GM18907 (cell line): Measurements from ENCODE around the gene TRIM16.
"Not testable (repeated sequence)": the region's sequence is repeated elsewhere in the genome, so short reads cannot be mapped to it uniquely, and the experiment has no call there.

Source experiments
- ATAC-seq: cut with Tn5 transposase; IDR thresholded peaks from one replicate; pipeline ENCODE4 v1.9.1; 2021; ENCODE audit warnings: mild to moderate bottlenecking, moderate library complexity; ENCODE audit not compliant: unreplicated experiment

The TRIM16 gene

DNA sequence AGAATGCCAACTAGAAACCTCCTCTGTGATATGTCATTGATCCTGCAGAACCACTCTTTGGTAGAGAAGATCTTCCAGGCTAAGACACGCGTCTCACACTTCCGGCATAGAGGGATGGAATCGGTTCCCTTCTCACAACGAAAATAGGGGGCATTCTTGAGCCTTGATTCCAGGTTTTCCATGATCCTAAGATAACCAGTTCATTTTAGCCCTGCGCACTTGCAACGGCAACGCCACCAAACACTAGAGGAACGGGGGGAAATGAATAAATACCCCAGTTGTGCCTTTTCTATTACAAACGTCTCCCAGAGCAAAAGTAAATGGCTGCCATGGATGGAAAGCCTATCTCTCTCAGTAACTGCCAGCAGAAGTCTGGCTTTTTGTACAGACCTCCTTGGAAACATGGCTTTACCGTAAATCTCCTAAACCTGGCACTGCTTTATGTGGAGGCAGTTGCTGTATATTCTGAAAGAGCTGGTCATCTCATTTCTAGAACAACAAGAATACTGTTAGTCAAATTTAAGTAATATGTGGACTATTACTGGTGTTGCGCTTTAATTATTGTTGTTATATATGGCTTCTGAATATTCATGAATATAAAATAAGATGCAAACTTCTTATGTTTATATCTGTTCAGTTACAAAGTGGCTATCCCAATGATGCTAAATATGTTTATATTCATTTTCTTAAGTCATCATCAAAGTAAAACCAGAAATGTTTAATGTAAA lies 64.6 kb downstream of the TRIM16 start, which contains the start of gene FBXW10B:
Gene FBXW10B, minus strand, starts transcription at position 374 of the 728 bp plus-strand sequence. Its CDS starts 192 bp downstream, at position 182.
- ATAC-seq: not testable (repeated sequence)

DNA sequence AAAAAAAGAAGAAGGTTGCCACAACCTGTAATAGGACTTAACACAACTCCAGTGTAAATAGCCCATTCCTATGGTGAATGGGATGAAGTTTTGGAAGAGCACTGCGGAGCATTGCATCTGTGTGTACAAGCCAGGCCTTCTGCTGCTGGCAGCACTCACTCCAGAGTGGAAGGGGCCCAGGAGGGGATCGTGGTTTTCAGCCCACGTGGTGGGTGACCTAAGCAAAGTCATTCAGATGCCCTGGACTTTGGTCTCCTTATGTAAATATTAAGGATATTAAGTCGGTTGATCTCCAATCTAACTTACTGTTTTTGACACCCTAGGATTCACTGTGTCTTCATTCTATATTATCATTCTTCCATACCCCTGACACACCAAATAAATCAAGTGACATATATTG lies 67.3 kb downstream of the TRIM16 start:
- not testable (repeated sequence) for ATAC-seq

DNA sequence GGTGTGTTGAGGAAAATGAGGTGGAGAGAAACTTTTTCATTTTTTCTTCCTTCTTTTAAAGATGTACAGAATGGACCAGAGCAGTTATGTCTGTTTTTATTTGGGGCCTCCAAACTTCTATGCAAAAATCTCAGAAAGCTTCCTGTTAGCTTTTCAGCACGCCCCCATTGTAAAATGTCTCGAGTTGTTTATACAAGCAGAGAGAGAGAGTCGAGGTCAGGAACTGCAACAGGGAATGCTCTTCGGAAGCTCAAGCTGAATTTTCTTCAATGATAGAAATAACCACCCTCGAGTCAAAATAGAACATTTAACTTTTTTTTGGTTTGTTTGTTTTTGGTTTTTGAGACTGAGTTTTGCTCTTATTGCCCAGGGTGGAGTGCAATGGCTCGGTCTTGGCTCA lies 68.3 kb downstream of the TRIM16 start:
- not testable (repeated sequence) for ATAC-seq

DNA sequence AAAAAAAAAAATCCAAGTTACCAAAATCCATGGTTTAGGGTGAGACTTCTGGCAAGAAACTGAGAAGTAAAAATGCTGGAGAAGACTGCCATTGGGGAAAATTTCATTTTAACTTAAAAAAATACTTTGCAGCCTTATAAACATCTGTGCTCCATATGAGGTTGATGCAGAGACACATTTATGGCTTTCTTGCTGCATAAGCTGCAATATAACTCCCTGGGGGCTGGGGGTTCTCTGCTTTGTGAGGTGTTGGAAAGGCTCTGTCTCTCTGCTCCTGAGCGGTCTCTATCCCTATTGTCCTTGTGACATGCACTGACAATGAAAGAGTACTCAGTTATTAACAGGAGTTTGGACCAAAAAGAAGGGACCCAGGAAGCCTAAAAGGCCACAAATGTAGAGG lies 71.0 kb downstream of the TRIM16 start:
- ATAC-seq: not testable (repeated sequence)

DNA sequence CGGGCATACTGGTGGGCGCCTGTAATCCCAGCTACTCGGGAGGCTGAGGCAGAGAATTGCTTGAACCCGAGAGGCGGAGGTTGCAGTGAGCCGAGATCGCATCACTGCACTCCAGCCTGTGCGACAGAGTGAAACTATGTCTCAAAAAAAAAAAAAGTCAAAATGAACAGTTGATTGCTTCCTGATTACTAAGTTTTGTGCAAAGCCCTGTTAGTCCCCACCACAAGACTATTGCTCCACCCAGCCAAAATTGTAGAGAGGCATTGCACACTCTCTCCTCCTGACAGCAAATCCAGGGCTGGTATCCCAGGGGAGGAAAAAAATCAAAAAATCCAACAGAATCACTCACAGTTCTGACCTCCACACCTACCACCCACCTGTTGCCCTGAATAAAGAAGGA lies 91.2 kb downstream of the TRIM16 start:
- ATAC-seq: not testable (repeated sequence)

DNA sequence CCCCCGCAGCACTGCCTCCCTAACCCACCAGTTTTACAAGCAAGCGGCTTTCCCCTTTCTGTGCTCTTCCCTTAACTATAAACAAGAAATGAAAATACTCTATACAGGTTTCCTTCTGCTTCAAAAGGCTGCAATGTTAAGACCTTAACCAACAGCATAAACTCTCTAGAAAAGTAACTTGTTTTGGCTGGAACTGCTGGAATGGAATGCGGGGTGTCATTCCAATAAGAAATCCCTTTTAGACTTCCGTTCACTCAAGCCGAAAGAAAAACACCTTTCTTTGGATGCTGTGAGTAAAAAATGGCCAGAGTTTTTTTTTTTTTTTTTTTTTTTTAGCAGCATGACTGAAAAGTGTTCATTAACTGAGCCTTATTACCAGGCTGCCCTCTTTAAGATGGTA lies 92.1 kb downstream of the TRIM16 start:
- not testable (repeated sequence) for ATAC-seq

- not testable (repeated sequence) for ATAC-seq
Measured at GRCh38 chr17:15590844-15591243, 93.3 kb downstream of the TRIM16 start.

DNA sequence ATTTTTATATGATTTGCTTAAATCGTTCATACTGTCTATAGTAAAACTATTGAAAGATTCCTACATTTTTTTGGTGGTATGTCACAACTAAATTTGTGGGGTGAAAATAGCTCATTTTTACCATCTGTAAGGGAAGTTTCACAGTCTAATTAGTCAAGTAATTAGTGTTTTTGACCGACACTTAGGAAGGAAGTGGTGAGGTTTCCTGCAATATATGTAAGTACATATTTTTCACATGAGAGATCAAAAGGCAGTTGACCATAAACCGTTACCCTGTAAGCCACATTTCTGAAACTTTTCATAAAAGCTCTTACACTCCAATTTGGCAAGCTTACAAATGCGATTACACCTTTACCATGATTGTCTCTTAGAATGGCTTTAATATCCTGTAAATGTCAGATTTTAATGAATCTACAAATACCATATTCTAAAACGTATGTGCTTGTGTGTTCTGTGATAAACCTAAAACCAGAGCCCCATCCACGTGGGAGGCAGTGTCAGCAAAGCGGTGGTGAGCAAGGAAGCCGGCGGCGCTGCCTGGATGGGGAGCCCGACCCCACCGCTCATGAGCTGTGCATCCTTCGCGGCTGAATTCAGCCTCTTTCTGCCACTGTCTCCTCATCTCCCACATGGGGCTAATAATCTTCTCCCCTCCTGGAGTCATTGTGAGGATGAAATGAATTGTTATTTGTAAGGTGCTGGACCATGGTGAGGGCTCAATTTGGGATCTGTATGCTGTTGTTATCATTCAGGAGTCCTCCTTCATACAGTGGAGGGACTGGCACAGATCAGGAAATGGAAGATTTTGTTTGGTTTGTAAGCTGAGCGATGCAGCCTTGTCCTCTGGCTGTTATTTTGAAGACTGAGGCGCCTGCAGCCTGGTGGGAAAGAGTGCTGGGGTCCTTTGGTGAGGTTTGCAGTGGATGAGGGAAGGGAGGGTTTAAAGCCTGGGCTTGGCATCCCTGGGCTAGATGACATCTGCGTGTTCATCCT lies 94.3 kb downstream of the TRIM16 start:
- ATAC-seq: peak; percentile 86

DNA sequence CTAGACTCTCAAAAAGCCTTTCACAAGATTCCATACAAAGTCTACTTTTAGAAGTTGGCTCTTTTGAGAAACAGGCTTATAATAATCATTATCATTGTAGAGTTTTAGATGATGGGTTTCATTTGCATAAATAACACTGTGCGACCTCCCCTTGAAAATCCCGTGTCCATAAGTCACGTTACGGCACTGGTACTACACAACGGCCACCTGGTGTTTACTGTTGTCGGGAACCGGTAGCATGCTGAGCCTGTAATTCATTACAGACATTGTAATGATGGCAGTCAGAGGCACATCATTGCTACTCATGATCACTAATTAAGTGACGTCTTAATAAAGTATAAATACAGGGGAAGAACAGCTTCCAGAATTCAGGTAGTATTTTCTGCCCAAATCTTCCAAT lies 96.1 kb downstream of the TRIM16 start:
- not testable (repeated sequence) for ATAC-seq

DNA sequence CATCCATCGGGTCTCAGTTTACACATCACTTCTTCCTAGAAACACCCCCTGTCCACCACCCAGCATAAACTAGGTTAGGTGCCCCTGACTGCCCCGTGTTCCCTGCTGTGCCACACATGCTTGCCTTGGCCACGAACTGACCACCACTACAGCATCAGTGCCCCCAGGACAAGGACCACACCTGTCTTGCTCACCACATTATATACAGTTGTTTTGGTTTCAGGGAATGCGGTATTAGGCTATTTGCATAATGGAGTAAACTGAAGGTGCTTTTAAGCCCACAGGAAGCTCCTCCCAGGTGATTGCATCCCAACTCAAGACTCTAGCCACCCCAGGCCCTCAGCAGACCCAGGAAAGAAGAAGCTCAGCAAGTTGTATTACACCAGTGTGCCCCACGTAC lies 100.8 kb downstream of the TRIM16 start:
- ATAC-seq: not testable (repeated sequence)

DNA sequence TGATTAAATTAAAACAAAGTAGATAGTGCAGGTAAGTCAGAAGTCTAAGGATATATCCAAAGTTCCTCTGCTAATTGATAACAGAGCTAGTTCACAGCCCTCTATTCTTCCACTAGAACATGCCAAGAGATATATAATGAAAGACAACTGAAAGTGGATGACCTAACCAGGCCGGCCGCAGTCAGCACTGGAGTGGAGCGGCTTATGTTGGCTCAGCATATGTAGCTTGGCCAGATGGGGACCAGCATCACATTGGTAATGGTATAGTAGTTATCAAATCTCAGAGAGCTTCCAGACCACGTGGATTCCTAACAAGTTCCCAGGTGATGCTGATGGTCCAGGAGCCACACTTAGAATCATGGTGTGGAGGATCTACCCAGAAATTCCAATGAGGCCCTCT lies 102.6 kb downstream of the TRIM16 start:
- not testable (repeated sequence) for ATAC-seq
